Stimulated activated CD8-positive, alpha-beta memory T cell treated with anti-CD3 and anti-CD28 coated beads, Interleukin-4, amount 100 ng/mL, for 24 hours (primary cell): ENCODE measurements around the gene DACH2.
"Not testable (repeated sequence)": the region's sequence is repeated elsewhere in the genome, so short reads cannot be mapped to it uniquely, and the experiment has no call there.

Experiments used
- DNase-seq: peaks from one replicate; pipeline ENCODE4 v3.0.0-alpha.2; 2020; ENCODE audit warnings: low read depth

DACH2 gene

GRCh38 chrX:86148024-86148511 is at the start of gene DACH2:
TSS of gene DACH2 (plus strand) at chrX:86148451.
- DNase-seq: peak; percentile 18

- DNase-seq: no peak
These were observed 45.9 kb upstream of the DACH2 start for GRCh38 chrX:86102341-86102740.

- no peak for DNase-seq
These were observed 45.2 kb upstream of the DACH2 start for GRCh38 chrX:86103061-86103460.

- DNase-seq: no peak
These were observed 43.7 kb upstream of the DACH2 start for GRCh38 chrX:86104526-86104925.

- DNase-seq: no peak
These were observed 26.3 kb upstream of the DACH2 start for GRCh38 chrX:86121916-86122315.

- no peak for DNase-seq
These were observed 14.5 kb upstream of the DACH2 start for GRCh38 chrX:86133761-86134160.

DNA sequence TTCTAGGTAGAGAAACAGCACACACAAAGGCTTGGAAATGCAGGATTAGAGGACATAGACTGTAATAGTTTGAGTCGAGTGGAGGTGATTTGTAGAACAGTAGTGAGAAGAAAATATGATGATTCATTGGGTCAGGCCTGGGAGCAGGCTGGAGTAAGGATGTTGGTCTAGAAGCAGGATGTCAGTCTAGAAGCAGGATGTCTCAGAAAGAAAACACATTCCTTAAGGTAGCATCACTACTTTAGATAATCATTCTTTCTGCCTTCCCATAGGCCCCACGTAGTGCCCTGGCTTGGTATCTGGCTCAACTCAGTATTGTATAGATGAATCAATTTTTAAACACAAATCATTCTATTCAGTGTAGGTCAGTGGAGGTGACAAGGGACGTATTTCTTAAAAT is 11.2 kb upstream of the DACH2 start:
- DNase-seq: no peak

- DNase-seq: no peak
These were observed 6.5 kb upstream of the DACH2 start for GRCh38 chrX:86141786-86142185.

DNA sequence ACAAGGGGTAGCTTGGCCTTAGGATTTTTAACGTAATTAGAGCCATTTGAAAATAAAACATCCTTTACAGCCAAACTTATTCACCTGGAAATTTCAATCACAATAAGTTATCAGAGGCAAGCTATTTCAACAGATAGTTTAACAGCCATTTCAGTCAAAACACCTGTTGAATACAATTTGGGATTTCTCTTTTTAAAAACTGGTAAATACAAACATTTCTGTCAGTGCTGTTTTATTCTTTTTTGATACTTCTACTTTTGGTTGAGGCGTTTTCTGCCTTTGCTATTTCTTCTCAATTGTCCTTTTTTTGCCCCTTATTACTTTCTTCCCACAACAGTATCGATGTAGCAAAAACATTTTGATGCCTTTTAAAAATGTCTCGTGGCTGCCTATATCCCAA is 2.1 kb upstream of the DACH2 start:
- no peak for DNase-seq

GRCh38 chrX:86148594-86148993 is 343 bp downstream of the DACH2 start:
- no peak for DNase-seq

DNA sequence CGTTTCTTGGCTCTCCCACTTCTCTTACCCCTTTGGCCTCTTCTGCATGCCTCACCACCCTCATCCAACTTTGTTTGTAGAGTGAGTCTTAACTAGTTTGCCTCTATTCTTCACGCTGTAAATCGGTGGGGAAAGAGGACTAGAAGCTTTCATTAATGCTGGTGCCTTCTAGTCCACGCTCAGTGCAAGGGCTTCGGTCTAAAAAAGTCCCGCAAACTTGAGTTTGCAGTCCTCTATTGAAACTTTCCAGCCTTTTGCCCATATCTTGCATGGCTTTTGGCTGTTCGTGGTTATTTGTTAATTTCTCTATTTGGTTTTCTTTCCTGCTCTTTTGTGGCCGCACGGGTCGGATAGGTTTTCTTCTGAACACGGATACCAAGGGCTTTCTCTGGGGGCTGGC is 868 bp downstream of the DACH2 start:
- no peak for DNase-seq

DNA sequence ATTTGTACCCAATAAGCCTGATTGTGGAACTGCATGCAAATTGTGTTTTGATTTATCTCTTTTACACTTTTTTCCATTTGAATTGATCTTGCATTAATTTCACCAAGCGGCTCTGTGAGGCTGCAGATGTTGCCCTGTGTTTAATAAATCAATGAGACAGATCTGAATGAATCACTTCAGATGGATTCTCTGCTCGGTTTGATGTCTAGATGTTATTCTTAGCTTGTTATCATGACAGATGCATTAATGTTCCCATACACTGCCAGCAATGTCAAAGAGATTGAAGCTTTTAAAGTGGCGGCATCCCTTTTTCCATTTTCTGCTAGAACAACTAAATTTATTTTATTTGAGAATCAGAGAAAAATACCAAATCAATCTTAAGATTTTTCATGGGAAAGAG is 6.3 kb downstream of the DACH2 start:
- DNase-seq: no peak

DNA sequence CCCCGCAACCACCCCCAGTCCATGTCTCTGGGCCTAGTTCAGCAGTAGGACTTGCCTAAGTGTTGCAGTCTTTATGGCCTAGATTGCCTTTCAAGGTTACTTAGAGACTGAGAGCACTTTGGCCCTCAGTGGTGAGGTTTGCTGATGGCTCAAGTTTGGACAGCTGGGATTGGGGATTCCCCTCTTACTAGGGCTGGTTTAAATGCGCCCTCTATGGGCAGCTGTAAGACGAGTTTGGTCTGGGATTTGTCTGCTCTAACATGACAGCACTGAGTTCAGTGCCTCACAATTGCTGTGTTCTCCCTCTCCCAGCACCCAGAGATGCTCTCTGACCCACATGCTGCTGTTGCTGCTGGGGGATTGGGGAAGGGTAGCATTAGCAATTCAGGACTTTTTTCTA is 23.1 kb downstream of the DACH2 start:
- no peak for DNase-seq

GRCh38 chrX:86178906-86179305 is 30.7 kb downstream of the DACH2 start:
- no peak for DNase-seq

GRCh38 chrX:86181325-86181724 is 33.1 kb downstream of the DACH2 start:
- DNase-seq: not testable (repeated sequence)

DNA sequence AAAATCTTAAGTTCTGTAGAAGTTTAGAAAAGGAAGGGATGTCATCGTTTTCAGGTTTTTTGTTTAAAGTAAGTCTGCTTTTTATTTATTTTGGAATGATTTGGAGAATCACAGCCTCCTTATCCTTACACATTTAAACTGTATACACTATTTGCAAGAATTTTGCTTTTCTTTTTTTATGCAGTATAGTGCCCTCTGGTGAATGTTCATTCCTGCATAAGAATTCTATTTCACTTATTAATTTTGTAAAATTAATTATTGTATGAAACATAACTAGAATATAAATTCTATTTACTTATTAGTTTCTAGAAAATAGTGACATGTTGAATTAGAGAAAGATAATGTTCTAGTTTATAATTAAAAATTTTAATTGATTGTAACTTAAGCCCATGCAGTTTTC is 44.6 kb downstream of the DACH2 start:
- DNase-seq: no peak

DNA sequence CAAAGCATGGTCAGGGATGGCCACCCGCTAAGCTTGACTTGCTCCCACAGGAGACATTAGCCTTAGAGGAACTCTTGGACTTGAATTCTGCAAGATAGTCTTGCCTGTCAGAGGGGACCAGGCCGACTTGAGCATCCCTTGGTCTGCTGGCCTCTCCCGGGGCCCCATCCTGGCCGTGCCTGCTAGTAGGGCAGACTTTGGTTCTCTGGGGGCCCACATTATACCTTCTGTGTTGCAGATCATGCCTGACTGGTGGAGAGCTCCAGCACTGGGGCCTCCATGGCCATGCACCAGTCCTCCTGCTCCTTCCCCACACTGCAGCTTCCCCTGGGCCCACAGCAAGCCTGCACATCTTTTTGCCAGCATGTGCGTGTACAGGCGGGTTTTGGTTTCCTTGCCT is 46.5 kb downstream of the DACH2 start:
- DNase-seq: no peak

DNA sequence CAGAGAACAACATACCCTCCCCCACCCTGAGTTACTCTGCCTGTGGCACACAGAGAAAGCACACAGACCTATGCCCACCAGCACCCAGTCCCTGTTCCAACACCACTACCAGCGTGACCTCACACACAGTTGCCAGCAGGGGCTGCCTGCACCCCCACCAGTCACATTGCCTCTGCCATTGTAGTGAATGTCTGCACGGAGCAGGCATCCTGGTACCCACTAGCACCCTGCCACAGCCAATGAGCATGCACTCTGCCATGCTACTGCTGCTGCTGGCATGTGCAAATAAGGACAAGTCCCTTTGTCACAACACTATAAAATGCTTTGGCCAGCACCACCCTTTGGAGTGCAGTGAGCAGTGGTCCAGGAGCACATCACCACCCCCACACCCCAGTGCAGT is 47.1 kb downstream of the DACH2 start:
- no peak for DNase-seq

GRCh38 chrX:86197815-86198214 is 49.6 kb downstream of the DACH2 start:
- no peak for DNase-seq

DNA sequence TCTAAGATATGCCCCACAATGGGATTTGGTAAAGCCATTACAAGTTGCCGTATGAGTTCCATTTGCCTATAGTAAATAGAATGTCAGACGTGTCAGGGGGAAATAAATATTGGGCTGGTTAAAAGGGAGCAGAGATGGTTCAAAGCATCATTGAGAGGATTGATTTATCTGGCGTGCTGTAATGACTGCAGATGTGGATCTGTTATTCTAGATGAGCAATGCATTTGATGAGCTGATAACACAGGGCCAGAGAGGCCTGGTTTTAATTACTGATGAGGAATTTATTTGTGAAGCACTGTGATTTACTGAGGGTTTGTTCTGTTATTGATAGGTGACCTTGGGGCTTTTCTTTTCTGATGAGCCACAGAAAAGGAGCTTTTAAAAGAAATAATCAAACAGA is 62.5 kb downstream of the DACH2 start:
- DNase-seq: no peak

GRCh38 chrX:86215260-86215659 is 67.0 kb downstream of the DACH2 start:
- no peak for DNase-seq

GRCh38 chrX:86237482-86237881 is 89.2 kb downstream of the DACH2 start:
- DNase-seq: no peak

DNA sequence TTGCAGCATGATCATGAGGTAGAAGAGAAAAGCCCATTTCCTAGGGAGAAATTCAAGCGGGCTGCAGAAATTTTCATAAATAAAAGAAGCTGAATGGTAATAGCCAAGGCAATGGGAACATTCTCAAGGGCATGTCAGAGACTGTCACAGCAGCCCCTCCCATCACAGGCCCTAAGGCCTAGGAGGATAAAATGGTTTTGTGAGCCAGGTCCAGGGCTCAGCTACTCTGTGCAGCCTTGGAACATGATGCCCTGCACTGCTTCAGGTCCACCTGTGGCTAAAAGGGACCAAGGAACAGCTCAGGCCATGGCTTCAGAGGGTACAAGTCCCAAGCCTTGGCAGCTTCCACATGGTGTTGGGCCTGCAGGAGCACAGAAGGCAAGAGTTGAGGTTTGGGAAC is 93.3 kb downstream of the DACH2 start:
- no peak for DNase-seq

DNA sequence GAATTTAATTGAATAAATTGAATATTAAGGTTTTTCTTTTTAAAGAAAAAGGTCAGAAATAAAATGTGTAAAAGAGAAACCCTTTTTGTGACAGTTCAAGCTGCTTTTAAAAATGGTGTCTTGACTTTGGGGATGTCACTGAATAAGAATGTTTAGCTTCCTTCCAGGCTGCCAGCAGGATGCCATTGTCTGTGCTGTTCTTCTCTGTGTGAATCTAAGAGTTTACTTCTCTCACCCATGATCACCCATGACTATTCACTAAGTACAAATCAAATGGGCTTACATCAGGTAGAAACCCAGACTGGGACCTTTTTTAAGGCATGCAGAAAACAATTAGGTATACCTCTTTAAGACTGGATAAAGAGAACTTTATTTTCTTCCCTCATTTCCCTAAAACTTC is 115.3 kb downstream of the DACH2 start:
- DNase-seq: no peak

GRCh38 chrX:86295293-86295692 is 147.0 kb downstream of the DACH2 start:
- no peak for DNase-seq
